ENCODE results near the gene KCNS3.

DNA sequence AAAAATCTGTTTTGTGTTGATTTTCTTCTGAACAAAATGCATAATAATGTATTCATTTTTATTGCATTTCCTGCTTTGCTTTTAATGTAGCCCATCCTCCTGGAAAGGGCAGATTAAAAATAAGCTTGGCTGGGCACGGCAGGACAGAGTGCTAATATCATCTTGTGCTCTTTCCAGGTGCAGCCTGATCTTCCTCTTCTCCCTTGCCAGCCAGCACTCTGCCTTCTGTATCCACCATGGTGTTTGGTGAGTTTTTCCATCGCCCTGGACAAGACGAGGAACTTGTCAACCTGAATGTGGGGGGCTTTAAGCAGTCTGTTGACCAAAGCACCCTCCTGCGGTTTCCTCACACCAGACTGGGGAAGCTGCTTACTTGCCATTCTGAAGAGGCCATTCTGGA, 52.3 kb downstream of the KCNS3 start:
- TF ChIP-seq POLR2AphosphoS5 (IDR thresholded peaks at IDR 0.05; ENCODE audit: low read depth, low read length) = no peak
- TF ChIP-seq, protein P1, sequence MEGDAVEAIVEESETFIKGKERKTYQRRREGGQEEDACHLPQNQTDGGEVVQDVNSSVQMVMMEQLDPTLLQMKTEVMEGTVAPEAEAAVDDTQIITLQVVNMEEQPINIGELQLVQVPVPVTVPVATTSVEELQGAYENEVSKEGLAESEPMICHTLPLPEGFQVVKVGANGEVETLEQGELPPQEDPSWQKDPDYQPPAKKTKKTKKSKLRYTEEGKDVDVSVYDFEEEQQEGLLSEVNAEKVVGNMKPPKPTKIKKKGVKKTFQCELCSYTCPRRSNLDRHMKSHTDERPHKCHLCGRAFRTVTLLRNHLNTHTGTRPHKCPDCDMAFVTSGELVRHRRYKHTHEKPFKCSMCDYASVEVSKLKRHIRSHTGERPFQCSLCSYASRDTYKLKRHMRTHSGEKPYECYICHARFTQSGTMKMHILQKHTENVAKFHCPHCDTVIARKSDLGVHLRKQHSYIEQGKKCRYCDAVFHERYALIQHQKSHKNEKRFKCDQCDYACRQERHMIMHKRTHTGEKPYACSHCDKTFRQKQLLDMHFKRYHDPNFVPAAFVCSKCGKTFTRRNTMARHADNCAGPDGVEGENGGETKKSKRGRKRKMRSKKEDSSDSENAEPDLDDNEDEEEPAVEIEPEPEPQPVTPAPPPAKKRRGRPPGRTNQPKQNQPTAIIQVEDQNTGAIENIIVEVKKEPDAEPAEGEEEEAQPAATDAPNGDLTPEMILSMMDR (IDR thresholded peaks at IDR 0.05) = no peak

Data from Panc1 (cell line).